PFSK-1 (cell line): ENCODE results near the gene DACT2.

Experiments used
- FOXP2 ChIP-seq: optimal IDR thresholded peaks from 2 replicates; pipeline ENCODE3; 2011; ENCODE audit warnings: borderline replicate concordance, control low read depth, inconsistent platforms; ENCODE audit not compliant: insufficient read depth; ENCODE audit errors: extremely low read length, extremely low read depth
- POLR2AphosphoS5 ChIP-seq: IDR thresholded peaks from 2 replicates; pipeline ENCODE4 v1.6.1; 2012; ENCODE audit warnings: low read depth, mild to moderate bottlenecking, control low read depth, low read length, moderate library complexity
- SIN3A ChIP-seq: IDR thresholded peaks from 2 replicates; pipeline ENCODE4 v1.6.1; 2012; ENCODE audit warnings: mild to moderate bottlenecking, low read length, moderate library complexity, borderline replicate concordance; ENCODE audit not compliant: insufficient read depth
- TAF1 ChIP-seq: IDR thresholded peaks from 2 replicates; pipeline ENCODE4 v1.6.1; 2012; ENCODE audit warnings: low read length, control low read depth, borderline replicate concordance; ENCODE audit not compliant: insufficient read depth
- TF ChIP-seq, protein P1 (sequence below), 2 experiments: IDR thresholded peaks; 2 replicates each; pipeline versions ENCODE4 v1.6.1 to v1.8.0; 2011 to 2012; ENCODE audit warnings: low read depth in 2 of 2, low read length in 2 of 2, control low read depth in 1 of 2, inconsistent platforms in 1 of 2, mild to moderate bottlenecking in 1 of 2, moderate library complexity in 1 of 2; ENCODE audit not compliant: insufficient read depth in 1 of 2

The DACT2 gene

DNA sequence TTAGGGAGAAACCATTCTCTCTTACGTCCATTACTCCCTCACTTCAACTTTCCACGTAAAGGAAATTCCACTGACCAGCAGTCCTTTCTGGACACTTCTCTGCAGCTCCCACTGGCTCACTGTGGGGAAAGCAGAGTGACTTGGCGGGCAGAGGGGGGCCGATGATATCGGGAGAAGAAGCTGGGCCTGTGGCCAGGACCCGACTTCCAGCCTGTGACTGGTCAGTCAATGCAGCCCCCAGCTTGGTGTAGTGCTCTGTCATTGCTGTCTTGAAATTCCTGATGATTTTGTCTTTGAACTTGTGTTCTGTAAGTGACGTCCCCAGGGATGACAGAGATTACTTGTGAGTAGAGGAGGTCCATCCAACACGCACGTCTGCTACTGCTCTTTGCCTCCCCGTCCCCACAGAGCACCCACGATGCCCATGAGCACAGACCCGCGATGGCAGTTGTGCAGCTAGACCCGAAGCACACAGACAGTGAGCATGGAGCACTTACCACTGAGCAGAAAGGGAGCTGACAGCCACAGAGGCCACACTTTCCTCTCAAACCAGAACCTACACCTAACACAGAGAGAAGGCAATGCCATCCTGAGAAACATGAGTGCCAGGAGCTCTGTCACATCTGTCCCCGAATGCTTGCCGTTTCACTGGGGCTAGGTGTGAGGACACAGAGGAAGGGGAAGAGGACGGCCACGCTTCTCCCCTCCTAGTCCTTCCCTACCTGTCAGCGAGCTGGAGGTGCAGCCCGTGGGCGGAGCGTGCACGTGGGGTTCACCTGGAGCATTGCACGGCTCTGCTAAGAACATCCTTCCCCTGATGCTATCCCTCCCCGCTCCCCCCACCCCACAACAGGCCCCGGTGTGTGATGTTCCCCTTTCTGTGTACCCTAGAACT lies 25.7 kb downstream of the DACT2 start:
- TF ChIP-seq SIN3A (no peak), TAF1 (no peak)
- TF ChIP-seq, protein P1, sequence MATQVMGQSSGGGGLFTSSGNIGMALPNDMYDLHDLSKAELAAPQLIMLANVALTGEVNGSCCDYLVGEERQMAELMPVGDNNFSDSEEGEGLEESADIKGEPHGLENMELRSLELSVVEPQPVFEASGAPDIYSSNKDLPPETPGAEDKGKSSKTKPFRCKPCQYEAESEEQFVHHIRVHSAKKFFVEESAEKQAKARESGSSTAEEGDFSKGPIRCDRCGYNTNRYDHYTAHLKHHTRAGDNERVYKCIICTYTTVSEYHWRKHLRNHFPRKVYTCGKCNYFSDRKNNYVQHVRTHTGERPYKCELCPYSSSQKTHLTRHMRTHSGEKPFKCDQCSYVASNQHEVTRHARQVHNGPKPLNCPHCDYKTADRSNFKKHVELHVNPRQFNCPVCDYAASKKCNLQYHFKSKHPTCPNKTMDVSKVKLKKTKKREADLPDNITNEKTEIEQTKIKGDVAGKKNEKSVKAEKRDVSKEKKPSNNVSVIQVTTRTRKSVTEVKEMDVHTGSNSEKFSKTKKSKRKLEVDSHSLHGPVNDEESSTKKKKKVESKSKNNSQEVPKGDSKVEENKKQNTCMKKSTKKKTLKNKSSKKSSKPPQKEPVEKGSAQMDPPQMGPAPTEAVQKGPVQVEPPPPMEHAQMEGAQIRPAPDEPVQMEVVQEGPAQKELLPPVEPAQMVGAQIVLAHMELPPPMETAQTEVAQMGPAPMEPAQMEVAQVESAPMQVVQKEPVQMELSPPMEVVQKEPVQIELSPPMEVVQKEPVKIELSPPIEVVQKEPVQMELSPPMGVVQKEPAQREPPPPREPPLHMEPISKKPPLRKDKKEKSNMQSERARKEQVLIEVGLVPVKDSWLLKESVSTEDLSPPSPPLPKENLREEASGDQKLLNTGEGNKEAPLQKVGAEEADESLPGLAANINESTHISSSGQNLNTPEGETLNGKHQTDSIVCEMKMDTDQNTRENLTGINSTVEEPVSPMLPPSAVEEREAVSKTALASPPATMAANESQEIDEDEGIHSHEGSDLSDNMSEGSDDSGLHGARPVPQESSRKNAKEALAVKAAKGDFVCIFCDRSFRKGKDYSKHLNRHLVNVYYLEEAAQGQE (IDR thresholded peaks at IDR 0.05; ENCODE audit: insufficient read depth in 1 of 2, low read depth in 2 of 2, low read length in 2 of 2) = no peak

DNA sequence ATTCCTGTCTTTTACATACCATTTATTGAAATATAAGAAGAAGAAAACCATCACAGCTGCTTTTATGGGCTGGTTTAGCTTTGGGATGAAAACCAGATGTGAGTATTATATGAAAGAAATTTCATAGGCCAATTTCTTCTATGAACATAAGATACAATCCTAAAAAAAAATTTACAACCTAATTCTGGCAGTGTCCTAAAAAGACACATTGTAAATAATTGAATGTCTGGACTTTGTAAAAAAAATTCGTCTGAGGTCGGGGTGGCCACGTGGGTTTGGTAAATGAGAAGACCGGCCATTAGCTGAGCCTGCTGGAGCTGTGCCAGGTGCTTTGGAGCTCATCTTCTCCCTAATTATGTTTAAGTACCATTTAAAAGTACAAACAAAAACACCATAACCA lies 26.8 kb downstream of the DACT2 start:
- TF ChIP-seq, protein P1 (IDR thresholded peaks at IDR 0.05; ENCODE audit: insufficient read depth in 1 of 2, low read depth in 2 of 2, low read length in 2 of 2) = no peak

DNA sequence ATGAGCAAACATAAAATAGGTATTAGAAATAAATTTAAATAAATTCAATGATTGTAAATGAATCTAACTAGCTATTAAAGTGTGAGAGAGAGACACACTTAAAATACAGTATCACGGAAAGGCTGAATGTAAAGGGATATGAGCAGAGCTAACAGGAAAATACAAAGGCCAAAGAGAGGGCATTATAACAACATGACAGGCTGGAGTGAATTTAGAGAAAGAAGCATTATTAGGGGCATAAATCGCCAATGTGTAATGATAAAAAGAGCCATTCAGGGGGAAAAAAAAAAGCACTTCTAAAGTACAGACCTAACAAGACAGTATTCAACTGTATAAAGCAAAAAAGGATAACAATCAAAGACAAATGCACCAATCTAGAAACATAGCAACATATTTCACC lies 28.1 kb downstream of the DACT2 start:
- TF ChIP-seq POLR2AphosphoS5 = no peak
- no peak for TF ChIP-seq SIN3A
- TF ChIP-seq, protein P1 (IDR thresholded peaks at IDR 0.05; ENCODE audit: insufficient read depth in 1 of 2, low read depth in 2 of 2, low read length in 2 of 2) = no peak
- no peak for TF ChIP-seq FOXP2
- TF ChIP-seq TAF1 = no peak

- no peak for TF ChIP-seq FOXP2
- TF ChIP-seq TAF1 = no peak
- TF ChIP-seq, protein P1 (IDR thresholded peaks at IDR 0.05; ENCODE audit: insufficient read depth in 1 of 2, low read depth in 2 of 2, low read length in 2 of 2) = no peak
- TF ChIP-seq POLR2AphosphoS5 = no peak
- no peak for TF ChIP-seq SIN3A
Measured at GRCh38 chr6:168290095-168290494, 29.5 kb downstream of the DACT2 start.

GRCh38 chr6:168289571-168289962 lies 30.0 kb downstream of the DACT2 start:
- TF ChIP-seq, protein P1 (IDR thresholded peaks at IDR 0.05; ENCODE audit: insufficient read depth in 1 of 2, low read depth in 2 of 2, low read length in 2 of 2) = no peak
- TF ChIP-seq POLR2AphosphoS5 = no peak
- no peak for TF ChIP-seq TAF1
- no peak for TF ChIP-seq FOXP2
- no peak for TF ChIP-seq SIN3A
